Endothelial cell (in vitro differentiated cells): ENCODE results near the gene PRDM15. TPM values are rescaled to one million over a fixed set of nuclear protein-coding genes. Genes with fewer than 3 reads are reported as not detected.

Source experiments
- DNase-seq: peaks from one replicate; pipeline ENCODE4 v3.0.0; 2021; ENCODE audit warnings: low spot score
- H3K27ac Mint-ChIP-seq: one replicate; pipeline ENCODE4 v1.8.0; 2021; ENCODE audit warnings: mixed read lengths, inconsistent platforms; ENCODE audit not compliant: unreplicated experiment
- H3K27me3 Mint-ChIP-seq: one replicate; pipeline ENCODE4 v1.8.0; 2021; ENCODE audit warnings: mild to moderate bottlenecking, moderate library complexity, mixed read lengths, inconsistent platforms; ENCODE audit not compliant: unreplicated experiment
- H3K36me3 Mint-ChIP-seq: one replicate; pipeline ENCODE4 v1.8.0; 2021; ENCODE audit warnings: mild to moderate bottlenecking, low read depth, mixed read lengths, inconsistent platforms; ENCODE audit not compliant: unreplicated experiment
- H3K4me1 Mint-ChIP-seq: one replicate; pipeline ENCODE4 v1.8.0; 2021; ENCODE audit warnings: mild to moderate bottlenecking, mixed read lengths, inconsistent platforms; ENCODE audit not compliant: unreplicated experiment
- H3K4me3 Mint-ChIP-seq: one replicate; pipeline ENCODE4 v1.8.0; 2021; ENCODE audit warnings: mild to moderate bottlenecking, mixed read lengths, inconsistent platforms; ENCODE audit not compliant: unreplicated experiment
- H3K9me3 Mint-ChIP-seq: one replicate; pipeline ENCODE4 v1.8.0; 2021; ENCODE audit warnings: mixed read lengths, inconsistent platforms; ENCODE audit not compliant: unreplicated experiment
- CTCF ChIP-seq: fragments of 200-600 bp; sonication (generic); IDR thresholded peaks from one replicate; pipeline ENCODE4 v1.5.0; 2021; ENCODE audit warnings: antibody characterized with exemption; ENCODE audit not compliant: unreplicated experiment
- total RNA-seq: library from RNA; stranded (reverse); fragmentation: NEBNext Ultra II Directional; extraction: Animal tissue kit (Norgen Biotek cat#: 25700); gene quantifications from one replicate; pipeline ENCODE4 v1.2.1, GENCODE V29; 2021; ENCODE audit not compliant: unreplicated experiment

Gene PRDM15
- total RNA-seq, 1 donor from 2014 or later: 7.5 TPM

GRCh38 chr21:41897047-41897669, 18.0 kb upstream of the PRDM15 start:
- Mint-ChIP-seq H3K27me3 (peaks cover 10% of the 10 kb centered on the region), H3K27ac (no peak overlapping the region), H3K4me3 (no peak overlapping the region), H3K36me3 (peaks cover 21% of the 10 kb centered on the region), H3K4me1 (peaks cover 34% of the 10 kb centered on the region), H3K9me3 (no peaks in the 10 kb centered on the region)
- no peak for TF ChIP-seq CTCF
- DNase-seq: no peak

GRCh38 chr21:41895643-41896493, 16.7 kb upstream of the PRDM15 start:
- Mint-ChIP-seq H3K4me3 (no peak overlapping the region), H3K36me3 (peaks cover 15% of the 10 kb centered on the region), H3K27ac (peak overlapping the region; percentile 14), H3K27me3 (peaks cover 10% of the 10 kb centered on the region), H3K4me1 (peaks cover 34% of the 10 kb centered on the region), H3K9me3 (no peaks in the 10 kb centered on the region)
- no peak for DNase-seq
- no peak for TF ChIP-seq CTCF

GRCh38 chr21:41894922-41895557, 15.9 kb upstream of the PRDM15 start:
- Mint-ChIP-seq H3K36me3 (peaks cover 15% of the 10 kb centered on the region), H3K4me1 (peaks cover 34% of the 10 kb centered on the region), H3K27me3 (peaks cover 8% of the 10 kb centered on the region), H3K27ac (no peak overlapping the region), H3K4me3 (no peak overlapping the region), H3K9me3 (no peaks in the 10 kb centered on the region)
- DNase-seq: no peak
- no peak for TF ChIP-seq CTCF

GRCh38 chr21:41894511-41894910, 15.4 kb upstream of the PRDM15 start:
- DNase-seq: no peak
- TF ChIP-seq CTCF: no peak
- peaks cover 15% of the 10 kb centered on the region for H3K36me3 Mint-ChIP-seq
- no peak overlapping the region for H3K4me3 Mint-ChIP-seq
- peaks cover 34% of the 10 kb centered on the region for H3K4me1 Mint-ChIP-seq
- H3K27me3 Mint-ChIP-seq: peaks cover 8% of the 10 kb centered on the region
- no peaks in the 10 kb centered on the region for H3K9me3 Mint-ChIP-seq
- H3K27ac Mint-ChIP-seq: no peak overlapping the region
